HuH-7 (cell line): Measurements from ENCODE around the gene ELAPOR1.
A peak's percentile ranks its signal among the peaks of the same experiment; 100 is the strongest.
"Not testable (repeated sequence)": the region's sequence is repeated elsewhere in the genome, so short reads cannot be mapped to it uniquely, and the experiment has no call there.

Experiments
- DNase-seq: peaks from one replicate; pipeline ENCODE4 v3.0.0; 2011; ENCODE audit warnings: low spot score

ELAPOR1 gene

GRCh38 chr1:109138358-109138757, 24.4 kb downstream of the ELAPOR1 start:
- no peak for DNase-seq

- no peak for DNase-seq
These were observed 26.5 kb downstream of the ELAPOR1 start for GRCh38 chr1:109140392-109140791.

GRCh38 chr1:109142260-109142659, 28.3 kb downstream of the ELAPOR1 start:
- DNase-seq = no peak

GRCh38 chr1:109142725-109143124, 28.8 kb downstream of the ELAPOR1 start:
- not testable (repeated sequence) for DNase-seq

GRCh38 chr1:109148987-109149561, 35.2 kb downstream of the ELAPOR1 start:
- DNase-seq = no peak

- no peak for DNase-seq
These were observed 36.1 kb downstream of the ELAPOR1 start for GRCh38 chr1:109149874-109150601.

GRCh38 chr1:109151146-109151990, 37.5 kb downstream of the ELAPOR1 start:
- DNase-seq = peak; percentile 28

- no peak for DNase-seq
These were observed 38.3 kb downstream of the ELAPOR1 start for GRCh38 chr1:109152196-109152595.

- DNase-seq = no peak
These were observed 43.0 kb downstream of the ELAPOR1 start for GRCh38 chr1:109156916-109157385.

- DNase-seq = no peak
These were observed 44.5 kb downstream of the ELAPOR1 start for GRCh38 chr1:109158433-109158832.

- no peak for DNase-seq
These were observed 45.4 kb downstream of the ELAPOR1 start for GRCh38 chr1:109159326-109159725.

- DNase-seq = no peak
These were observed 46.3 kb downstream of the ELAPOR1 start for GRCh38 chr1:109160071-109160840.

- DNase-seq = peak; percentile 26
These were observed 48.1 kb downstream of the ELAPOR1 start for GRCh38 chr1:109161858-109162606.

GRCh38 chr1:109162626-109163025, 48.7 kb downstream of the ELAPOR1 start:
- DNase-seq = no peak

- DNase-seq = no peak
These were observed 49.6 kb downstream of the ELAPOR1 start for GRCh38 chr1:109163551-109163950.
